Muscle layer of duodenum (tissue), 2 donors: Measurements from ENCODE around the gene ASAH2B.
A peak's percentile ranks its signal among the peaks of the same experiment; 100 is the strongest.
"Not testable (repeated sequence)": the region's sequence is repeated elsewhere in the genome, so short reads cannot be mapped to it uniquely, and the experiment has no call there.

Experiments used
- H3K27ac ChIP-seq: one replicate; pipeline ENCODE4 v1.7.0; 2013; ENCODE audit warnings: mild to moderate bottlenecking, low read length
- H3K27me3 ChIP-seq: one replicate; pipeline ENCODE4 v1.7.0; 2013; ENCODE audit warnings: low read depth, mild to moderate bottlenecking, control low read depth, low read length
- H3K36me3 ChIP-seq, 2 donors: one replicate each; pipeline ENCODE4 v1.7.0; 2013; ENCODE audit warnings: low read length in 2 of 2, control low read depth in 1 of 2, mild to moderate bottlenecking in 1 of 2; ENCODE audit not compliant: insufficient read depth in 2 of 2, control insufficient read depth in 1 of 2
- H3K4me1 ChIP-seq, 2 donors: one replicate each; pipeline ENCODE4 v1.7.0; 2013; ENCODE audit warnings: low read length in 2 of 2, mild to moderate bottlenecking in 2 of 2, control low read depth in 1 of 2, moderate library complexity in 1 of 2; ENCODE audit not compliant: insufficient read depth in 2 of 2, control insufficient read depth in 1 of 2
- H3K4me3 ChIP-seq, 2 donors: one replicate each; pipeline ENCODE4 v1.7.0; 2013; ENCODE audit warnings: low read length in 2 of 2, low read depth in 1 of 2, mild to moderate bottlenecking in 1 of 2
- H3K9me3 ChIP-seq, 2 donors: one replicate each; pipeline ENCODE4 v1.7.0; 2013; ENCODE audit warnings: low read length in 2 of 2, control low read depth in 1 of 2, mild to moderate bottlenecking in 1 of 2; ENCODE audit not compliant: control insufficient read depth in 1 of 2
- donor health status: healthy.

The ASAH2B gene

GRCh38 chr10:50739618-50740292 lies at the start of gene ASAH2B:
Gene ASAH2B, plus strand, starts transcription at chr10:50739936. Its CDS starts 5,195 bp downstream, at chr10:50745131.
- Histone ChIP-seq H3K36me3 (no peaks in the 10 kb centered on the region), H3K27me3 (no peaks in the 10 kb centered on the region), H3K9me3 (no peaks in the 10 kb centered on the region), H3K27ac (peak within 1 kb of the TSS; percentile 13), H3K4me1 (no peaks in the 10 kb centered on the region), H3K4me3 (peak within 1 kb of the TSS; percentile 85 to 86)

DNA sequence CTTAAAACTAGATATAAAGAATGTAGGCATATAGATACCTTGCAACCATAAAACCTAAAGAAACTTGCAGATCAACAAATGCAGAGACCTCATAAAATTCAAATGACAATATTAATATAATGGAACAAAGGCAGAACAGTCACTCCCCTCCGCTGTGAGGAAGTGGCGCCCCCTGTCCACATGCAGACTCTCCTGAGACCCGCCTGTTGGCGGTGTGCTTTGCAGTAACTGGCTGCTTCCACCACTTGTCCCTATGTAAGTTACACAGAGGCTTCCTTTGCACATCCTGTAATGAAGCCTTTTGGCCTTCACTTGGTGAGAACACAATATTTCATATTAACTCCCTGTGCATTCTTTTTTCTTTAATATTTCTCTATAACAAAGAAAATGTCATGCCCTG lies 41.9 kb upstream of the ASAH2B start:
- not testable (repeated sequence) for H3K9me3 ChIP-seq, H3K4me3 ChIP-seq, H3K27ac ChIP-seq, H3K4me1 ChIP-seq, H3K27me3 ChIP-seq, H3K36me3 ChIP-seq

- H3K9me3 ChIP-seq, H3K4me1 ChIP-seq, H3K36me3 ChIP-seq, H3K27ac ChIP-seq, H3K4me3 ChIP-seq, H3K27me3 ChIP-seq: not testable (repeated sequence)
Observed at GRCh38 chr10:50701947-50702346, 37.8 kb upstream of the ASAH2B start.

DNA sequence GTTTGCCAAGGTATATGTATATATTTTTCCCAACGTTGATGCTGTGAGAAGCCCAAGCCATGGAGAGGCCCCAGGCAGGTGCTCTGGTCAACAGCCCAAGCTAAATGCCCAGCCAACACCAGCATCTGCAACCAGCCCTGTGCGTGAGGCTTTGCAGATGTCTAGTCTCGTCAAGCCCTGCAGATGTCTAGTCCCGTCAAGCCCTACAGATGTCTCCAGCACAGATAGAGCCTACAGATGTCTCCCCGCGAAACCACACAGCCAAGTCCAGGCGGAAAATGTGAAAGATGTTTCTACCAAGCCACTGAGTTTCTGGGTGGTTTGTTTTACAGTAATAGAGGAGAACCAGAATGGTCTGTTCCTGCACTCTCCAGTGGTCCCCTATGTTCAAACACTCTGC lies 36.7 kb upstream of the ASAH2B start:
- H3K4me1 ChIP-seq, H3K36me3 ChIP-seq, H3K27ac ChIP-seq, H3K4me3 ChIP-seq, H3K27me3 ChIP-seq, H3K9me3 ChIP-seq: not testable (repeated sequence)

DNA sequence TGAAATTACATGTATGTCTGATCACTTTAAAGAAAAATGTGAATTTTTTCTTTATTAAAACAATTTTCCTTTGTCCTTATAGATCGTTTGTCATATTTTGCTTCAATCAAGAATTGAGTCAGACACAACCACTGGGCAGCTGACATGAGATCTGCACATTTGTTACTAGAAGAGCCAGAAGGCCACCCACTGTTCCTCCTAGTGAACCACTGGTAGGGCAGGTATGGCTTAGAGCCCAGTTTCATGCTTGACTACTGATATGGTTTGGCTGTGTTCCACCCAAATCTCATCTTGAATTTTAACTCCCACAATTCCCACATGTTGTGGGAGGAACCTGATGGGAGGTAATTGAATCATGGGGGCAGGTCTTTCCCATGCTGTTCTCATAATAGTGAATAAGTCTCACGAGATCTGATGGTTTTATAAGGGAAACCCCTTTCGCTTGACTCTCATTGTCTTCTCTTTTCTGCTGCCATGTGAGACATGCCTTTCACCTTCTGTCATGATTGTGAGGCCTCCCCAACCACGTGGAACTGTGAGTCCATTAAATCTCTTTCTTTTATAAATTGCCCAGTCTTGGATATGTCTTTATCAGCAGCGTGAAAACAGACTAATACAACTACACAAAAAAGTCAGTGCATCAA lies 35.2 kb upstream of the ASAH2B start:
- H3K27ac ChIP-seq, H3K4me3 ChIP-seq, H3K27me3 ChIP-seq, H3K36me3 ChIP-seq, H3K4me1 ChIP-seq, H3K9me3 ChIP-seq: not testable (repeated sequence)

DNA sequence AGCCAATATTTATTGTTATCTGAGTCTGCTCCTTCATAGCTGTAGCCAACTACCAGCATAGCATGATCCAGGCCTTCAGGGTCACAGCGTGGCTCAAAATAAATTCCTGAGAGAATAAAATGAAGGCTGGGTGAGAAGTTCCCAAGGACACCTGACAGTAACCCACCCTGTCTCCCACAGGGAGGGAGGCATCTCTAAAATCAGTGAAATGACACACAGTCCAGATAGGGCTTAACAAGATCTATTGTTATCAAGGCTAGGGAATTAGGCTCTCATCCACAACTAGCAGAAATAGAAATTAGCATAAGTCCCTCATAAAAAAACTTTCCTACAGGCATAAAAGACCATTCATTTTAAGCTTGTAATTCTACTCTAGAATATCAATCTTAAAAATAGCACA lies 33.7 kb upstream of the ASAH2B start:
- not testable (repeated sequence) for H3K36me3 ChIP-seq, H3K4me3 ChIP-seq, H3K9me3 ChIP-seq, H3K27ac ChIP-seq, H3K27me3 ChIP-seq, H3K4me1 ChIP-seq

DNA sequence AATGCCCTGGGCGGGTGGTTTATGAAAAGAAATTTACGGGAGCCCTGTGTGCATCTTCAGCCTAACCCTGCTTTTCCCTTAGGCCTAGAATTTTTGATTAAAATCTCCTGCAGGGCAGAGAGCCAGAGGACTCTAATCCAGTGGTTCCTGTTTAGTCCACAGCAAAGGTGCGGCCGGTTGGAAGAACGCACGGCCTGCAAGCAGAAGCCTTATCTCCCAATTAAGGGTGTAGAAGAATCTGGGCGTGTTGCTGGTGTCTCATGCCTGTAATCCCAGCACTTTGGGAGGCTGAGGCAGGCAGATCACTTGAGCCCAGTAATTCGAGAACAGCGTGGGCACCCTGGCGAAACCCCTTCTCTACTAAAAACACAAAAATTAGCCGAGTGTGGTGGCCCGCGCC lies 29.5 kb upstream of the ASAH2B start:
- not testable (repeated sequence) for H3K4me1 ChIP-seq, H3K27me3 ChIP-seq, H3K36me3 ChIP-seq, H3K4me3 ChIP-seq, H3K27ac ChIP-seq, H3K9me3 ChIP-seq

- not testable (repeated sequence) for H3K4me1 ChIP-seq, H3K4me3 ChIP-seq, H3K36me3 ChIP-seq, H3K27me3 ChIP-seq, H3K27ac ChIP-seq, H3K9me3 ChIP-seq
Observed at GRCh38 chr10:50723812-50724211, 15.9 kb upstream of the ASAH2B start.

GRCh38 chr10:50728112-50728511 lies 11.6 kb upstream of the ASAH2B start:
- H3K9me3 ChIP-seq, H3K4me3 ChIP-seq, H3K27me3 ChIP-seq, H3K27ac ChIP-seq, H3K4me1 ChIP-seq, H3K36me3 ChIP-seq: not testable (repeated sequence)

- Histone ChIP-seq H3K27ac (peak overlapping the region; percentile 13), H3K4me3 (peak overlapping the region; percentile 85 to 86)
- H3K36me3 ChIP-seq, H3K4me1 ChIP-seq, H3K9me3 ChIP-seq, H3K27me3 ChIP-seq: not testable (repeated sequence)
Observed at GRCh38 chr10:50738987-50739617, 634 bp upstream of the ASAH2B start.

- no peaks in the 10 kb centered on the region for H3K27me3 ChIP-seq
- H3K9me3 ChIP-seq, result no peaks in the 10 kb centered on the region
- H3K4me3 ChIP-seq, result peak overlapping the region; percentile 85 to 86
- H3K27ac ChIP-seq, result peak overlapping the region; percentile 13
- H3K4me1 ChIP-seq, result no peaks in the 10 kb centered on the region
- no peaks in the 10 kb centered on the region for H3K36me3 ChIP-seq
Observed at GRCh38 chr10:50740293-50740648, 535 bp downstream of the ASAH2B start.

DNA sequence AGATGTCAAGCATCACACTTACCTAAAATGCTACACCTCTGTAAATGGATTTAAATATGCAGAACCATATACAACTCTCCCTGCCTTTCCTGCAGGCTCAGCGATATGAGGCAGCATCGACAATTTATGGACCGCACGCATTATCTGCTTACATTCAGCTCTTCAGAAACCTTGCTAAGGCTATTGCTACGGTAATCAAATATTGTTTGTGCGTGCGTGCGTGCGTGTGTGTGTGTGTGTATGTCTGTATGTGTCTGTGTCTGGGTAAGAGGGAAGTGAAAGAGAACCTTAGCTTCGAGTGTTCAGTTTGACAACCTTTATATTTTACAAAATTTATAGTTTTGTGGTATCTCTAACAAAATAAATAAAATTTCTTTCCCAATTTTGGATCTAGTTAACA lies 3.1 kb downstream of the ASAH2B start:
- H3K27ac ChIP-seq, H3K36me3 ChIP-seq, H3K9me3 ChIP-seq, H3K27me3 ChIP-seq, H3K4me3 ChIP-seq, H3K4me1 ChIP-seq: not testable (repeated sequence)
